B cell (primary cell): ENCODE results near the gene CCDC6. TPM values are rescaled to one million over a fixed set of nuclear protein-coding genes. Genes with fewer than 3 reads are reported as not detected.
A peak's percentile ranks its signal among the peaks of the same experiment; 100 is the strongest.

Experiments used
- ATAC-seq: fragments of 200-7000 bp; cut with Tn5 transposase; one replicate; pipeline ENCODE4 v1.10.0; 2021; ENCODE audit warnings: low read depth, mild to moderate bottlenecking, moderate number of reproducible peaks, moderate library complexity
- CTCF ChIA-PET: fragments of 350-600 bp; sonication (Branson Sonifier 250); formaldehyde crosslinking; loops from one replicate; lab custom pipeline; 2021; ENCODE audit warnings: antibody characterized with exemption, inconsistent platforms; lab: Charles Lee
- POLR2A ChIA-PET: fragments of 350-600 bp; sonication (Branson Sonifier 250); formaldehyde crosslinking; loops from one replicate; lab custom pipeline; 2021; ENCODE audit warnings: antibody characterized with exemption; lab: Charles Lee
- DNase-seq: peaks from one replicate; pipeline ENCODE4 v3.0.0; 2013
- H2AFZ ChIP-seq: 2 replicates; pipeline ENCODE4 v1.6.1; 2012; ENCODE audit warnings: mild to moderate bottlenecking, low read depth, low read length; ENCODE audit not compliant: insufficient read depth, poor library complexity, severe bottlenecking
- H3K27ac ChIP-seq, 2 donors: 1 replicate in 1 of 2; 2 replicates in 1 of 2; pipeline ENCODE4 v1.5.1; 2012 to 2013; ENCODE audit warnings: low read length in 2 of 2, mild to moderate bottlenecking in 2 of 2, moderate library complexity in 1 of 2
- H3K27me3 ChIP-seq, 4 experiments: fragments of 200-600 bp in 1 of 4; sonication (generic) in 1 of 4; replicated peaks in 1 of 4; 1 replicate in 2 of 4; 2 replicates in 2 of 4; pipeline versions ENCODE4 v1.6.1 to v1.7.0; 2013 to 2016; ENCODE audit warnings: low read length in 3 of 4, mild to moderate bottlenecking in 2 of 4, mixed read lengths in 1 of 4, moderate library complexity in 1 of 4; ENCODE audit not compliant: insufficient read depth in 4 of 4, control insufficient read depth in 3 of 4; ENCODE audit errors: control extremely low read depth in 1 of 4
- H3K36me3 ChIP-seq, 2 experiments: replicated peaks in 1 of 2; 1 replicate in 1 of 2; 2 replicates in 1 of 2; pipeline versions ENCODE4 v1.6.1 to v1.7.1; 2013; ENCODE audit warnings: low read length in 1 of 2; ENCODE audit not compliant: insufficient read depth in 2 of 2, control insufficient read depth in 1 of 2; ENCODE audit errors: control extremely low read depth in 1 of 2, extremely low read depth in 1 of 2
- H3K4me1 ChIP-seq, 2 donors: fragments of 200-600 bp in 1 of 2; sonication (generic) in 1 of 2; 1 replicate in 1 of 2; 2 replicates in 1 of 2; pipeline versions ENCODE4 v1.5.1 to v1.6.1; 2013 to 2017; ENCODE audit warnings: low read length in 2 of 2; ENCODE audit not compliant: control insufficient read depth in 2 of 2, insufficient read depth in 2 of 2
- H3K4me2 ChIP-seq: replicated peaks from 2 replicates; pipeline ENCODE3; 2012; ENCODE audit warnings: mild to moderate bottlenecking, low read depth, low read length; ENCODE audit not compliant: poor library complexity, severe bottlenecking
- H3K4me3 ChIP-seq, 5 experiments: fragments of 200-600 bp in 1 of 5; sonication (generic) in 1 of 5; 1 replicate in 3 of 5; 2 replicates in 2 of 5; pipeline versions ENCODE4 v1.5.1 to v1.7.0; 2011 to 2016; ENCODE audit warnings: low read length in 4 of 5, mild to moderate bottlenecking in 4 of 5, low read depth in 2 of 5, control low read depth in 1 of 5, moderate library complexity in 1 of 5; ENCODE audit not compliant: insufficient read depth in 1 of 5; ENCODE audit errors: control extremely low read depth in 1 of 5, extremely low read depth in 1 of 5
- H3K79me2 ChIP-seq: fragments of 200-600 bp; sonication (generic); one replicate; pipeline ENCODE4 v1.6.0; 2016; ENCODE audit warnings: low read length; ENCODE audit not compliant: control insufficient read depth, insufficient read depth
- H3K9ac ChIP-seq: fragments of 200-600 bp; sonication (generic); 2 replicates; pipeline ENCODE4 v1.6.1; 2017; ENCODE audit warnings: mild to moderate bottlenecking, low read length, moderate library complexity
- H3K9me3 ChIP-seq, 3 donors: one replicate each; pipeline versions ENCODE4 v1.6.1 to v1.7.1; 2013; ENCODE audit warnings: low read length in 2 of 3; ENCODE audit not compliant: control insufficient read depth in 2 of 3, insufficient read depth in 1 of 3; ENCODE audit errors: control extremely low read depth in 1 of 3
- H4K20me1 ChIP-seq: 2 replicates; pipeline ENCODE4 v1.6.0; 2012; ENCODE audit warnings: mild to moderate bottlenecking, low read length; ENCODE audit not compliant: insufficient read depth, control insufficient read depth, poor library complexity, severe bottlenecking
- H3K27ac Mint-ChIP-seq: one replicate; pipeline ENCODE4 v1.8.0; 2021; ENCODE audit warnings: mixed read lengths
- H3K27me3 Mint-ChIP-seq: one replicate; pipeline ENCODE4 v1.8.0; 2021; ENCODE audit warnings: mixed read lengths
- H3K4me1 Mint-ChIP-seq: one replicate; pipeline ENCODE4 v1.8.0; 2021; ENCODE audit warnings: mixed read lengths
- H3K4me3 Mint-ChIP-seq: one replicate; pipeline ENCODE4 v1.8.0; 2021; ENCODE audit warnings: mixed read lengths
- H3K9me3 Mint-ChIP-seq: one replicate; pipeline ENCODE4 v1.8.0; 2022; ENCODE audit warnings: mixed read lengths; ENCODE audit not compliant: insufficient read depth
- EZH2 ChIP-seq: IDR thresholded peaks from 2 replicates; pipeline ENCODE4 v1.6.1; 2012; ENCODE audit warnings: borderline replicate concordance, low read depth, mild to moderate bottlenecking, moderate library complexity, low read length; ENCODE audit not compliant: insufficient read depth, poor library complexity, severe bottlenecking
- WGBS: methylation state at CpG from one replicate; pipeline ENCODE4 v1.1.5; 2013; ENCODE audit warnings: missing lambda C conversion rate; ENCODE audit not compliant: insufficient coverage; 5-methylcytosine and 5-hydroxymethylcytosine counted together
- intact Hi-C: fragments of 100-400 bp; cut with micrococcal nuclease; formaldehyde crosslinking; loops from one replicate; pipeline ENCODE4 v1.10.0; 2022
- polyA plus RNA-seq: library from polyadenylated mRNA; depleted of rRNA; stranded (reverse); fragments of >200 nt; gene quantifications from 2 replicates; pipeline ENCODE4 v1.2.3, GENCODE V29; 2012
- total RNA-seq, 2 donors: library from RNA; stranded (reverse); fragments of 120-200 nt in 1 of 2; gene quantifications; 1 replicate in 1 of 2; 2 replicates in 1 of 2; pipeline versions ENCODE4 v1.2.3 to v1.2.4, GENCODE V29; 2013 to 2022
- TF ChIP-seq, protein P1 (sequence below): fragments of 200-600 bp; IDR thresholded peaks from one replicate; pipeline ENCODE4 v1.8.0; 2022; ENCODE audit warnings: antibody characterized with exemption, mild to moderate bottlenecking

CCDC6 gene
- total and polyA plus RNA-seq, 2 donors (not counting 1 experiment from before 2014, with no cell fraction given) = 18.2 to 30.1 TPM

DNA sequence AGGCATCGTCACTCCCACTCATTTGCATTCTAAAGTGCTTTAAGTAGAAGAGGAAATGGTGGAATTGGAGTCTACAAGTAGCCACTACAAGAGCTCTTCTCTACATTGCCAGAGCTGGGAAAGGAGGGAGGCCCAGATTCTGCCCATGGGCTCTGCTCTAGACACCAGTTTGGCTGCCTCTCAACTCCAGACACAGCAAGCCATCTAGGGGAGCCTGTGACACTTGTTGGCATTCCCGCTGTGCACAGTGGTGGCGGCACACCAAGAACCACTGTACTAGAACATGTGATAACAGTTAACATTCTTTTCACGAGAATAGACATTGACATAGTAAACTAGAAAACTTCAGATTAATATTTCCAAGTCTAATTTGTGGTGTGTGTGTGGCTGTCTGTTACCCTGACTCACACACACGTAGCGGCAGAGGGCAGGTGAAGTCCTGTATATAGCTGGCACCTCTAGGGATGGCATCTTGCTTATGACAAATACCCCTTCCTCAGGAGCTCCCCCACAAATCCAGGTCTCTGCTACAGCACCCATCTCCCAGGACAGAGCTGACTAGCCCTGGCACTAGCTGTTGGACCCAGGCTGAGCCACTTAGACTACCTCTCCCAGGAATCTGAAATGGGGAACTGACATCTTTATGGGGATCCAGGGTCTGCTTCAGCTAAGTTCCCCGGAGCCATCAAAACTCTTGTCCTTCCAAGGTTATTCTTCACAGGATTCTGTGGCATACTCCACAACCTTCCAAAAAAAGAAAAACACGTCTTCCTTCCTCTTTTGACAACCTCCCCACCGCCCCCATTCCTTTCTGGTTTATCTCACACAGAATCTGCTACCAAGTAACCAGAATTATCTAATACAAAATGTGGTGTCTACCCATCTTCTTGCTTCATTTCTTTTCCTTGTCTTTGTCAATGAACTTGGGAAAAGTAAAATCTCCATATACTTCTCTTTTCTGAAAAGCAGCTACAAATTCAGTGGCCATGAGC is 98.4 kb downstream of the CCDC6 start:
- no peaks in the 10 kb centered on the region for H3K27me3 ChIP-seq
- Mint-ChIP-seq H3K4me3 (no peak overlapping the region), H3K27me3 (no peaks in the 10 kb centered on the region), H3K4me1 (peaks cover 27% of the 10 kb centered on the region), H3K27ac (peak overlapping the region; percentile 68), H3K9me3 (no peaks in the 10 kb centered on the region)
- H3K27ac ChIP-seq = peak overlapping the region in 1 of 2 donors; percentile 34
- no peak overlapping the region for H2AFZ ChIP-seq
- peaks cover 10 to 93% of the 10 kb centered on the region in 2 experiments for H3K36me3 ChIP-seq
- no peak overlapping the region for H3K4me2 ChIP-seq
- H3K79me2 ChIP-seq = no peaks in the 10 kb centered on the region
- intact Hi-C loops = loop anchor here (5.0 kb wide), 1 partner anchor 99 kb away; the partner anchor contains the start of gene CCDC6
- WGBS = 31% methylated on average over 3 of the region's 9 CpGs
- peaks cover 0 to 11% of the 10 kb centered on the region in 2 donors for H3K4me1 ChIP-seq
- ChIA-PET CTCF (interaction anchor here (0.7 to 4.4 kb wide), 9 partner anchors 9 to 441 kb away, joined by 3 to 33 read pairs (median 4); partner anchors contain the start of gene CCDC6), POLR2A (no interaction called here)
- DNase-seq (no peak), ATAC-seq (no peak)
- no peaks in the 10 kb centered on the region for H3K9me3 ChIP-seq
- TF ChIP-seq, protein P1, sequence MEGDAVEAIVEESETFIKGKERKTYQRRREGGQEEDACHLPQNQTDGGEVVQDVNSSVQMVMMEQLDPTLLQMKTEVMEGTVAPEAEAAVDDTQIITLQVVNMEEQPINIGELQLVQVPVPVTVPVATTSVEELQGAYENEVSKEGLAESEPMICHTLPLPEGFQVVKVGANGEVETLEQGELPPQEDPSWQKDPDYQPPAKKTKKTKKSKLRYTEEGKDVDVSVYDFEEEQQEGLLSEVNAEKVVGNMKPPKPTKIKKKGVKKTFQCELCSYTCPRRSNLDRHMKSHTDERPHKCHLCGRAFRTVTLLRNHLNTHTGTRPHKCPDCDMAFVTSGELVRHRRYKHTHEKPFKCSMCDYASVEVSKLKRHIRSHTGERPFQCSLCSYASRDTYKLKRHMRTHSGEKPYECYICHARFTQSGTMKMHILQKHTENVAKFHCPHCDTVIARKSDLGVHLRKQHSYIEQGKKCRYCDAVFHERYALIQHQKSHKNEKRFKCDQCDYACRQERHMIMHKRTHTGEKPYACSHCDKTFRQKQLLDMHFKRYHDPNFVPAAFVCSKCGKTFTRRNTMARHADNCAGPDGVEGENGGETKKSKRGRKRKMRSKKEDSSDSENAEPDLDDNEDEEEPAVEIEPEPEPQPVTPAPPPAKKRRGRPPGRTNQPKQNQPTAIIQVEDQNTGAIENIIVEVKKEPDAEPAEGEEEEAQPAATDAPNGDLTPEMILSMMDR = no peak
- no peak for TF ChIP-seq EZH2
- no peak overlapping the region for H3K4me3 ChIP-seq
- peak overlapping the region; percentile 6 for H3K9ac ChIP-seq
- no peaks in the 10 kb centered on the region for H4K20me1 ChIP-seq
